ENCODE results near the gene CTPS2.

Gene CTPS2

DNA sequence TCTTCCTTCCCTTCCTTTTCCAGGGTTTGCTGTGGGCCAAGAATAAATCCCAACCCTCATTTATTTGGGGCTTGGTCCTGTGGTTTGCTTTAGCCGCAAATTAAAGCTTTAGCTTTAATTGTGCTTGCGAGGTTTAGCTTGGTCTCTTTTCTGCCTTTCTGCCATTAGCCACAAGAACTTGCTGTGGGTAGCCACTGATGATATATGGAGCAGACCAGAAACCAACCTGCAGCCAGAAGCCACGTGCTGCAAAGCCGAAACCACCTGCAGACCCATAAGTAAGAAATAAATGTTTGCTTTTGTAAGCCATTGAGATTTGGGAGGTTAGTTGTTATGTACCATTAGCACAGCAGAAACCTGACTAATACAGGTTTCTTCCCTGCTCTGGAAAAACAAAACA, 152.3 kb downstream of the CTPS2 start:
- no peak for DNase-seq (ENCODE audit: low read depth, low spot score)

DNA sequence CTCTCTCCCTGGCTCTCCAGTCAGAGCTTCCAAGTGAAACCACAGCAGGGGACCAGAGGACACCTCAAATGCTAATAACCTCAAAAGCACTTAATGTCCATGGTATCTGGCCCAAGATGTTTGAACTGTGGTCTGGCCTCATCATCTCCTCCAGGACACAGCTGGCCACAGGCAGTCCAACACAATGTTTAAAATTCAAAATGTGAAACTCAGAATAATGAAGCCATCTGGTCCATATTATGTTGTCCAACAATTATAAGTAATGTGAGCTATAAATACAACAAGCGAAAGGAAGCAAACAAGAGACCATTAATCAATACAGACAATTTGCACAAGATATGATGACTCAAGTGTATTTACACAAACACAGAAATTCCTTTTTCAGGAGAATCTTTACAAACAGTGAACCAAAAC, 153.3 kb downstream of the CTPS2 start:
- DNase-seq (ENCODE audit: low read depth, low spot score) = no peak

GRCh38 chrX:16558489-16558888, 154.0 kb downstream of the CTPS2 start:
- DNase-seq (ENCODE audit: low read depth, low spot score) = no peak

GRCh38 chrX:16552546-16552945, 159.9 kb downstream of the CTPS2 start:
- no peak for DNase-seq (ENCODE audit: low read depth, low spot score)

DNA sequence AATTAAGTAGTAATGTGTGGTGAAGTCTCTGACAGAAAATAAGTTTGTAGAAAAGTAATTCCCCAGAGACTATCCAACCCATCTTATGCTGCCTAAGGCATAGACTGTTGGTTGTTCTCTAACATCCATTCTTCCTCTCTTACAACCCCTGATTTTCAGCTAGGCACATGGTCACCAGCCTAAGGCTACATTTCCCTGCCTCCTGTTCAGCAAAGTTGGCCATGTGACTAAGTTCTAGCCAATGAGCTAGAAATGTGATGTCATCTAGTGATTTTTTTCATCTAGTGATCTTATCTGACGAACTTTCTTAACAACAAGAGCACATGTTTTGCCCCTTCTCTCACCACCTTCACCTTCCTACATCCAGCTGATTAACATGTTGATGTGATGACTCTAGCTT, 164.8 kb downstream of the CTPS2 start:
- DNase-seq (ENCODE audit: low read depth, low spot score) = no peak

GRCh38 chrX:16544969-16545368, 167.5 kb downstream of the CTPS2 start:
- no peak for DNase-seq (ENCODE audit: low read depth, low spot score)
